Omental fat pad (tissue), 4 donors: ENCODE measurements around the gene UBR4. TPM values are rescaled to one million over a fixed set of nuclear protein-coding genes. Genes with fewer than 3 reads are reported as not detected.
"Not testable (repeated sequence)": the region's sequence is repeated elsewhere in the genome, so short reads cannot be mapped to it uniquely, and the experiment has no call there.

Experiments used
- ATAC-seq: fragments of 150-250 bp; one replicate; pipeline ENCODE4 v1.9.1; 2016; ENCODE audit warnings: mild to moderate bottlenecking, moderate library complexity; ENCODE audit not compliant: low FRiP score
- DNase-seq: peaks from one replicate; pipeline ENCODE4 v3.0.0-alpha.2; 2019; ENCODE audit warnings: low spot score
- total RNA-seq, 4 donors: library from RNA; depleted of rRNA; stranded (reverse); fragments of >200 nt; gene quantifications; one replicate each; pipeline ENCODE4 v1.1.0, GENCODE V29; 2016
- TF ChIP-seq, protein P1 (sequence below), 3 donors: fragments of 450-650 bp; IDR thresholded peaks; one replicate each; pipeline ENCODE4 v1.5.1; 2016 to 2017; ENCODE audit warnings: antibody characterized with exemption in 3 of 3, mild to moderate bottlenecking in 3 of 3, moderate library complexity in 2 of 3

The UBR4 gene
- total RNA-seq, 4 donors from 2014 or later: 125 to 164 (median 133) TPM

DNA sequence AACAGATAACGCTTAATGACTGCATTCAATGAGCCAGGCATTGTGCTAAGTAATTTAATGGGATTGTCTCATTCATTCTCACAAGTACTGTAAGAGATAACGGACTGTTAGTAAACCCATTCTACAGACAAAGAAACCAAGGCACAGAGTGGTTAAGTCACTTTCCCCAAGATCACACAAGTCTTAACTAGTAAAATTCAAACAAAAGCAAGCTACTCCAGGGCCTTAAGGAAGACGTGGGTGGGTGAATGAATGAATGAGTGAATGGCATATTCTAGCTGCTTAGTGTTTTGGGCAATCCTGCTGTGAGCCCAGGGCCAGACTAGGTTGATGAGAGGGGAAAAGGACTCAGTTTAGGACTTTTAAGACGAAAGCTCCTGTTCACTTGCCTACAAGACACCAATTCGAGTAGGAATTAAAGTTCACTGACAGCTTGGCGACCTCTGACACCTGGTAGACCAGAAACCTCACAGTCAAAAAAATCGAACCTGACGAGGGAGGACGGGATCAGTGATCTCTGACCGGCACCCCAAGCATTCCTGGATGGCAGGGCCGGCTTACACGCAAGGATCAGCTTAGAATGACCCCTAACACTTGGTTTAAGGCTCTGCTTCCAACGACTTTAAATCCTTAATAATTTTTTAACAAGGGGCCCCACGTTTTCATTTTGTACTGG is 40.7 kb upstream of the UBR4 start:
- DNase-seq: no peak
- ATAC-seq: no peak
- TF ChIP-seq, protein P1, sequence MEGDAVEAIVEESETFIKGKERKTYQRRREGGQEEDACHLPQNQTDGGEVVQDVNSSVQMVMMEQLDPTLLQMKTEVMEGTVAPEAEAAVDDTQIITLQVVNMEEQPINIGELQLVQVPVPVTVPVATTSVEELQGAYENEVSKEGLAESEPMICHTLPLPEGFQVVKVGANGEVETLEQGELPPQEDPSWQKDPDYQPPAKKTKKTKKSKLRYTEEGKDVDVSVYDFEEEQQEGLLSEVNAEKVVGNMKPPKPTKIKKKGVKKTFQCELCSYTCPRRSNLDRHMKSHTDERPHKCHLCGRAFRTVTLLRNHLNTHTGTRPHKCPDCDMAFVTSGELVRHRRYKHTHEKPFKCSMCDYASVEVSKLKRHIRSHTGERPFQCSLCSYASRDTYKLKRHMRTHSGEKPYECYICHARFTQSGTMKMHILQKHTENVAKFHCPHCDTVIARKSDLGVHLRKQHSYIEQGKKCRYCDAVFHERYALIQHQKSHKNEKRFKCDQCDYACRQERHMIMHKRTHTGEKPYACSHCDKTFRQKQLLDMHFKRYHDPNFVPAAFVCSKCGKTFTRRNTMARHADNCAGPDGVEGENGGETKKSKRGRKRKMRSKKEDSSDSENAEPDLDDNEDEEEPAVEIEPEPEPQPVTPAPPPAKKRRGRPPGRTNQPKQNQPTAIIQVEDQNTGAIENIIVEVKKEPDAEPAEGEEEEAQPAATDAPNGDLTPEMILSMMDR (IDR thresholded peaks at IDR 0.05): no peak

- TF ChIP-seq, protein P1 (IDR thresholded peaks at IDR 0.05): peak in 2 of 3 donors; percentile 44 to 63
- ATAC-seq: peak; percentile 90
- no peak for DNase-seq
These were observed 30.8 kb upstream of the UBR4 start for GRCh38 chr1:19240673-19241538.

GRCh38 chr1:19239876-19240275 is 29.8 kb upstream of the UBR4 start:
- TF ChIP-seq, protein P1 (IDR thresholded peaks at IDR 0.05): no peak
- no peak for ATAC-seq
- DNase-seq: no peak

- ATAC-seq (no peak), DNase-seq (no peak)
- TF ChIP-seq, protein P1 (IDR thresholded peaks at IDR 0.05): no peak
These were observed 24.2 kb upstream of the UBR4 start for GRCh38 chr1:19234224-19234623.

GRCh38 chr1:19232524-19232846 is 22.4 kb upstream of the UBR4 start:
- no peak for DNase-seq
- TF ChIP-seq, protein P1 (IDR thresholded peaks at IDR 0.05): no peak
- ATAC-seq: peak; percentile 45

DNA sequence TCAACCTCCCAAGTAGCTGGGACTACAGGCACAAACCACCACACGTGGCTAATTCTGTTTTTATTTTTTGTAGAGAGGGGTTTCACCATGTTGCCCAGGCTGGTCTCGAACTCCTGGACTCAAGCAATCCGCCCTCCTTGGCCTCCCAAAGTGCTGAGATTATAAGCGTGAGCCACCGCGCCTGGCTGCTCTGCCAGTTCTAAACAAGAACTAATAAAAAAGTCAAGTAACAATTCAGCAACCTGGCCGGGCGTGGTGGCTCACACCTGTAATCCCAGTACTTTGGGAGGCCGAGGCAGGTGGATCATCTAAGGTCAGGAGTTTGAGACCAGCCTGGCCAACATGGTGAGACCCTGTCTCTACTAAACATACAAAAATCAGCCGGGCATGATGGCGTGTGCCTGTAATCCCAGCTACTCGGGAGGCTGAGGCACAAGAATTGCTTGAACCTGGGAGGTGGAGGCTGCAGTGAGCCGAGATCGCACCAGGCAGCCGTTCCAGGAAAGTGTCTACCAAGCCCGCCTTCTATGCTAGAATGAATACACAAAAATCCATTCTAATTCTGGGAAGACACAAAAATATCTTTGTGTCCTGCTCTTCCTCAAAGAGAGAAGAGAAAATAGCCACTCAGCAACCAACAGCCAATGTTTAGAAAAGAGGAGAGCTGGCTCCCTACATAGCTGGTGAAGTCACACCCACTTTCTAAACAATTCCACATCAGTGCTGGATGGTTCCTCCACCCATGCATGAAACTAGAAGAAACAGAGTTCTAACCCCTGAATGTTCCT is 21.9 kb upstream of the UBR4 start:
- ATAC-seq, DNase-seq: not testable (repeated sequence)

DNA sequence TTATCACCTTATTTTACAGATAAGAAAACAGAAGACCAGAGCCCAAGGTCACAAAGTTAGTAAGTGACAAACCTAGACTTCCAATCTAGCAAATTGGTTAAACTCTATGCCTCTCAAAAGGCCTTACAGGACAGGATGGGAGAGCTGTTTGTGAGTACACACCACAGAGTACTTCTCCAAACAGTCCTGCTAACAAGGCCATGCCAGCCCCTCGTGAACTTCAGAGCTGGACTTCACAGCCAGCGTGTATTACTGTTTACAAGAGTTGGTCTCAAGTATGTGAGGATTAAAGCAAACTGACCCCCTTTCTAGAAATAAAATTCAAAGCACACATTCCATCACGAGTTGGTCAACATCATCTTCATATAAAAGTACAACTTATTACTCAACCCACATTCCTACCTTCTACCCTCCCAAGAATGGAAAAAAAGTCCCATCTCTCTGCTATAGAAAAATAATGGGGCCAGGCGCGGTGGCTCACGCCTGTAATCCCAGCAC is 19.8 kb upstream of the UBR4 start:
- no peak for DNase-seq
- TF ChIP-seq, protein P1 (IDR thresholded peaks at IDR 0.05): no peak
- no peak for ATAC-seq
